ENCODE results near the gene CACNG6. TPM values are rescaled to one million over a fixed set of nuclear protein-coding genes. Genes with fewer than 3 reads are reported as not detected.

The CACNG6 gene
- 0.33 TPM in 1 of 2 replicates, not detected in the other for total RNA-seq

GRCh38 chr19:53991224-53992113, at the start of gene CACNG6:
Gene CACNG6 (plus strand): TSS chr19:53991637. CDS start chr19:53992878, 1,241 bp downstream.

DNA sequence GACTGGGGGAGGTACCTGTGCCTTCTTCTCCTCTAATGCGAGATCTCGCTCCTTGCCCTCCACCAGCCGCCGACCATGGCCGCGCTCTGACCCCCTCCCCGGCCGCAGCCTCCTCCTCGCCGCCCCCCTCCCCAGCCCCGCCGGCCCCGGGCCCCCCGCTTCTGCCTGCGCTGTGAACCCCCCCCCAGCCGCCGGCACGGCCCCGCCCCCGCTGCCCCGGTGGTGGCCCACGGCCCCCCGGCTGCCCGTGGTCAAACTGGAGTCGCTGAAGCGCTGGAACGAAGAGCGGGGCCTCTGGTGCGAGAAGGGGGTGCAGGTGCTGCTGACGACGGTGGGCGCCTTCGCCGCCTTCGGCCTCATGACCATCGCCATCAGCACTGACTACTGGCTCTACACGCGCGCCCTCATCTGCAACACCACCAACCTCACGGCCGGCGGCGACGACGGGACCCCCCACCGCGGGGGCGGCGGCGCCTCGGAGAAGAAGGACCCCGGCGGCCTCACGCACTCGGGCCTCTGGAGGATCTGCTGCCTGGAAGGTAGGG, 28.5 kb upstream of the CACNG6 start, which contains the start of gene CACNG8:
CACNG8 (plus strand) TSS at position 51 of the 545 bp plus-strand sequence.

Other genes with a start within 250 kb of the CACNG6 start
- gene NLRP12, start 167.3 kb upstream of the CACNG6 start, total RNA-seq = not detected in 2 replicates
- 9.3 and 11.9 TPM in 2 replicates for gene MYADM, start 123.8 kb upstream of the CACNG6 start, total RNA-seq
- not detected in 2 replicates for gene PRKCG, start 109.4 kb upstream of the CACNG6 start, total RNA-seq
- 0.44 and 2.6 TPM in 2 replicates for gene CACNG7, start 82.4 kb upstream of the CACNG6 start, total RNA-seq
- 0.50 and 0.58 TPM in 2 replicates for gene CACNG8, start 28.7 kb upstream of the CACNG6 start, total RNA-seq
- not detected in 2 replicates for gene VSTM1, start 72.3 kb downstream of the CACNG6 start, total RNA-seq
- not detected in 2 replicates for gene TARM1, start 89.7 kb downstream of the CACNG6 start, total RNA-seq
- 0.15 and 0.33 TPM in 2 replicates for gene OSCAR, start 109.2 kb downstream of the CACNG6 start, total RNA-seq
- gene NDUFA3, start 111.2 kb downstream of the CACNG6 start, total RNA-seq = 5.8 and 25.1 TPM in 2 replicates
- gene TFPT, start 124.0 kb downstream of the CACNG6 start, total RNA-seq = 11.7 and 16.4 TPM in 2 replicates
- 56.9 and 79.4 TPM in 2 replicates for gene PRPF31, start 124.1 kb downstream of the CACNG6 start, total RNA-seq
- 10.1 and 25.9 TPM in 2 replicates for gene CNOT3, start 146.1 kb downstream of the CACNG6 start, total RNA-seq
- gene LENG1, start 168.1 kb downstream of the CACNG6 start, total RNA-seq = 4.3 and 5.4 TPM in 2 replicates
- gene TMC4, start 181.5 kb downstream of the CACNG6 start, total RNA-seq = 0.58 and 0.83 TPM in 2 replicates
- gene MBOAT7, start 197.9 kb downstream of the CACNG6 start, total RNA-seq = 36.8 and 94.6 TPM in 2 replicates
- gene TSEN34, start 199.7 kb downstream of the CACNG6 start, total RNA-seq = 86.1 and 105 TPM in 2 replicates
- 1,744 and 1,790 TPM in 2 replicates for gene RPS9, start 209.2 kb downstream of the CACNG6 start, total RNA-seq
- not detected in 2 replicates for gene LILRB3, start 231.4 kb downstream of the CACNG6 start, total RNA-seq

Measured in smooth muscle cell of trachea (primary cell).